Endodermal cell (in vitro differentiated cells): ENCODE measurements around the gene DDX31. TPM values are rescaled to one million over a fixed set of nuclear protein-coding genes. Genes with fewer than 3 reads are reported as not detected.

Source experiments
- DNase-seq: peaks from one replicate; pipeline ENCODE4 v3.0.0-alpha.2; 2017
- H3K27ac ChIP-seq: 2 replicates; pipeline ENCODE4 v1.5.1; 2013; ENCODE audit warnings: mild to moderate bottlenecking, low read depth, low read length, moderate library complexity
- H3K27me3 ChIP-seq: 2 replicates; pipeline ENCODE4 v1.6.1; 2013; ENCODE audit warnings: mild to moderate bottlenecking, low read length, moderate library complexity; ENCODE audit not compliant: insufficient read depth, control insufficient read depth, poor library complexity, severe bottlenecking
- H3K36me3 ChIP-seq: 2 replicates; pipeline ENCODE4 v1.7.0; 2013; ENCODE audit warnings: mild to moderate bottlenecking, low read length, moderate library complexity; ENCODE audit not compliant: control insufficient read depth, insufficient read depth
- H3K4me1 ChIP-seq: one replicate; pipeline ENCODE4 v1.7.0; 2013; ENCODE audit warnings: low read length; ENCODE audit not compliant: control insufficient read depth, insufficient read depth
- H3K4me3 ChIP-seq: 2 replicates; pipeline ENCODE4 v1.5.1; 2013; ENCODE audit warnings: mild to moderate bottlenecking, low read length, moderate library complexity
- H3K9ac ChIP-seq: 2 replicates; pipeline ENCODE4 v1.6.1; 2013; ENCODE audit warnings: mild to moderate bottlenecking, low read length, moderate library complexity; ENCODE audit not compliant: poor library complexity, severe bottlenecking; ENCODE audit errors: extremely low read depth
- H3K9me3 ChIP-seq: 2 replicates; pipeline ENCODE4 v1.6.1; 2013; ENCODE audit warnings: mild to moderate bottlenecking, low read length, moderate library complexity; ENCODE audit not compliant: control insufficient read depth
- H3K27ac Mint-ChIP-seq: 2 replicates; pipeline ENCODE4 v1.8.0; 2020; ENCODE audit warnings: mixed read lengths
- H3K27me3 Mint-ChIP-seq: 2 replicates; pipeline ENCODE4 v1.8.0; 2021; ENCODE audit warnings: mild to moderate bottlenecking, mixed read lengths; ENCODE audit not compliant: insufficient read depth
- H3K36me3 Mint-ChIP-seq: 2 replicates; pipeline ENCODE4 v1.8.0; 2020; ENCODE audit warnings: low read depth, mixed read lengths
- H3K4me1 Mint-ChIP-seq: 2 replicates; pipeline ENCODE4 v1.8.0; 2020; ENCODE audit warnings: mixed read lengths
- H3K4me3 Mint-ChIP-seq: 2 replicates; pipeline ENCODE4 v1.8.0; 2020; ENCODE audit warnings: mild to moderate bottlenecking, moderate library complexity, mixed read lengths
- H3K9me3 Mint-ChIP-seq: 2 replicates; pipeline ENCODE4 v1.8.0; 2020; ENCODE audit warnings: mild to moderate bottlenecking, mixed read lengths
- WGBS, 2 experiments: methylation state at CpG; one replicate each; pipeline versions ENCODE4 v1.1.5 to v1.1.7; 2013; ENCODE audit warnings: missing lambda C conversion rate in 2 of 2, mixed read lengths in 1 of 2; ENCODE audit not compliant: insufficient coverage in 1 of 2, insufficient read length in 1 of 2; 5-methylcytosine and 5-hydroxymethylcytosine counted together
- total RNA-seq, 2 donors: library from RNA; stranded (reverse); fragmentation: NEBNext Ultra II Directional in 1 of 2; extraction: Animal tissue kit (Norgen Biotek cat#: 25700) in 1 of 2; gene quantifications; 2 replicates in 1 of 2; 3 replicates in 1 of 2; pipeline ENCODE4 v1.2.1, GENCODE V29; 2021
- TF ChIP-seq, protein P1 (sequence below): fragments of 200-600 bp; sonication (generic); conservative IDR thresholded peaks from 2 replicates; pipeline ENCODE4 v1.5.0; 2021; ENCODE audit warnings: antibody characterized with exemption, mild to moderate bottlenecking

The DDX31 gene
- total RNA-seq, 2 donors from 2014 or later = 29.1 to 30.5 TPM

DNA sequence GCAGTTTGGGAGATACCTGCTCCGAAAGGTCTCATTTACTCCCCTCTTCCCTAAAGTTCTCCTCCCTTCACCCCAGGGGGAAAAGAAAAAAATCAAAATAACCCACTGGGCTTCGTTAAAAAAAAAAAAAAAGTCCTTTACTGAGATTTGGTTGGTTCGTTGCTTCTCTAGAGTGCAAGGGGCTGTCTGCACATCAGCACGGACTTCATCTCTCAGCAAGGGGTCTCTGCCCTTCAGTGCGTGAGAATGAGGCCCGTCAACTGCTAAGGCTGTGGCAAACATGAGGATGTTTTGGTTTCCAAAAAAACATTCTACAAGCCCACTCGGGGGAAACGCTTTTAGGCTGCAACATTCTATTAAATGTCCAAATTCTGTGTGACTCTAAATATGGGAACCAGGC, 77.3 kb downstream of the DDX31 start:
- TF ChIP-seq, protein P1, sequence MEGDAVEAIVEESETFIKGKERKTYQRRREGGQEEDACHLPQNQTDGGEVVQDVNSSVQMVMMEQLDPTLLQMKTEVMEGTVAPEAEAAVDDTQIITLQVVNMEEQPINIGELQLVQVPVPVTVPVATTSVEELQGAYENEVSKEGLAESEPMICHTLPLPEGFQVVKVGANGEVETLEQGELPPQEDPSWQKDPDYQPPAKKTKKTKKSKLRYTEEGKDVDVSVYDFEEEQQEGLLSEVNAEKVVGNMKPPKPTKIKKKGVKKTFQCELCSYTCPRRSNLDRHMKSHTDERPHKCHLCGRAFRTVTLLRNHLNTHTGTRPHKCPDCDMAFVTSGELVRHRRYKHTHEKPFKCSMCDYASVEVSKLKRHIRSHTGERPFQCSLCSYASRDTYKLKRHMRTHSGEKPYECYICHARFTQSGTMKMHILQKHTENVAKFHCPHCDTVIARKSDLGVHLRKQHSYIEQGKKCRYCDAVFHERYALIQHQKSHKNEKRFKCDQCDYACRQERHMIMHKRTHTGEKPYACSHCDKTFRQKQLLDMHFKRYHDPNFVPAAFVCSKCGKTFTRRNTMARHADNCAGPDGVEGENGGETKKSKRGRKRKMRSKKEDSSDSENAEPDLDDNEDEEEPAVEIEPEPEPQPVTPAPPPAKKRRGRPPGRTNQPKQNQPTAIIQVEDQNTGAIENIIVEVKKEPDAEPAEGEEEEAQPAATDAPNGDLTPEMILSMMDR = no peak
- H3K9me3 ChIP-seq = no peaks in the 10 kb centered on the region
- H3K4me1 ChIP-seq = peaks cover 4% of the 10 kb centered on the region
- Mint-ChIP-seq H3K4me3 (peak overlapping the region; percentile 28), H3K27ac (no peak overlapping the region), H3K36me3 (peaks cover 25% of the 10 kb centered on the region), H3K4me1 (peaks cover 27% of the 10 kb centered on the region), H3K9me3 (no peaks in the 10 kb centered on the region), H3K27me3 (peaks cover 53% of the 10 kb centered on the region)
- DNase-seq = no peak
- H3K4me3 ChIP-seq = no peak overlapping the region
- no peak overlapping the region for H3K27ac ChIP-seq
- 10 to 38% methylated on average over 3 to 8 of the region's 8 CpGs for WGBS, 2 experiments
- H3K27me3 ChIP-seq = peaks cover 53% of the 10 kb centered on the region
- H3K9ac ChIP-seq = no peak overlapping the region
- H3K36me3 ChIP-seq = peaks cover 35% of the 10 kb centered on the region

DNA sequence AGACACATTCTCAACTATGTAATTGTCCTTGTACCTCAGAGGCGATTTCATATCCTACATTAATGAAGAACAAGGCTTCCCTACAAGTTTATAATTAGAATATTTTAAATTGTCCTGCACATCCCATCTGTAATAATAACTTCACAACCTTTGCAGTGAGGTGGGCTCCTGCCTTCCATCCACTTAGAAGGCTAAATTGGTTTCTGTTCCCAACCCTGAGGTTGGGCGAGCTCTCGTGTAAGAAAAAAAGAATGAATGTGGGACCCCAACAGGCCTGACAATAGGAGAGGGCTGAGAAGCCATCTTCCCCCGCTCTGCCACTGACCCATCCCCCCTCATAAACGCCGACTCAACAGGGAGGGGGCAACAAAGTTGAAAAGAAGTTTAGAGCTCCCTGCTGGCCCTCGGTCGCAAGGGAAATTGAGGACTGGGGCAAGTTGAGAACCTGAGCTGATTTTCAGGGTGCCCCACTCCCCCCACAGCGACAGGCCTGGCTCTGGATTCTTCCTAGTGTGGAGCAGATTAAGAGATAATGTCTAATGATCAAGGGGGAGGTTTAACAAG, 78.0 kb downstream of the DDX31 start:
- TF ChIP-seq, protein P1 = no peak
- Histone ChIP-seq H3K27me3 (peaks cover 59% of the 10 kb centered on the region), H3K9ac (no peak overlapping the region), H3K27ac (no peak overlapping the region), H3K4me3 (no peak overlapping the region), H3K4me1 (peaks cover 7% of the 10 kb centered on the region), H3K36me3 (peaks cover 32% of the 10 kb centered on the region), H3K9me3 (no peaks in the 10 kb centered on the region)
- Mint-ChIP-seq H3K9me3 (no peaks in the 10 kb centered on the region), H3K4me1 (peaks cover 27% of the 10 kb centered on the region), H3K4me3 (peak overlapping the region; percentile 28), H3K27ac (no peak overlapping the region), H3K27me3 (peaks cover 59% of the 10 kb centered on the region), H3K36me3 (peaks cover 25% of the 10 kb centered on the region)
- 6 to 19% methylated on average over 4 to 9 of the region's 9 CpGs for WGBS, 2 experiments
- DNase-seq = peak; percentile 68

DNA sequence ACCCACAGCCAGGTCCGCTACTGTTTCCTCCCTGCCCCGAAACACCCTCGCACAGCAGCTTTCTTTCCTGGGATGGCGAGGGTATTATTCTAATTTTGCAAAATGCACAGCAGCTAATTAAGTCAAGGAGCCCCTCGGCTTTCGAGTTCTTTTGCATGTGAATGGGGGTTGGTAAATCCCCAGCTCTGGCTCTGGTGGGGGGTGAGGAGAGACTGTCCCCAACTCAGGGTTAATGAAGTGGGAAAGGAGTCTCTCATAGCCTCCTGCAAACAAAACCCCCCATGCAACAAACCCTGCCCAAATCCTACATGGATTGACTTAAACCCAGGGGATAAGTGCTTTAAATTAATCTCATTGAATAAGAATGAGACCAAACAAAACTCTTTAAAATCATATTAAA, 78.5 kb downstream of the DDX31 start:
- WGBS, 2 experiments = 0 to 5% methylated on average over 3 to 5 of the region's 6 CpGs
- peaks cover 8% of the 10 kb centered on the region for H3K4me1 ChIP-seq

More for the DNA sequence above, 78.5 kb downstream of the DDX31 start:
- Mint-ChIP-seq H3K9me3 (no peaks in the 10 kb centered on the region), H3K27ac (no peak overlapping the region), H3K4me1 (peaks cover 28% of the 10 kb centered on the region), H3K36me3 (peaks cover 20% of the 10 kb centered on the region), H3K4me3 (peak overlapping the region; percentile 28), H3K27me3 (peaks cover 65% of the 10 kb centered on the region)
- peaks cover 26% of the 10 kb centered on the region for H3K36me3 ChIP-seq
- no peak overlapping the region for H3K9ac ChIP-seq
- TF ChIP-seq, protein P1 = no peak
- peaks cover 65% of the 10 kb centered on the region for H3K27me3 ChIP-seq
- H3K27ac ChIP-seq = no peak overlapping the region
- no peak overlapping the region for H3K4me3 ChIP-seq
- no peaks in the 10 kb centered on the region for H3K9me3 ChIP-seq
- DNase-seq = no peak
